ENCODE results near the gene HOXB3.

- TF ChIP-seq CTCF (IDR thresholded peaks at IDR 0.05) (no peak), POLR2AphosphoS5 (IDR thresholded peaks at IDR 0.05) (no peak), POLR2A (IDR thresholded peaks at IDR 0.05) (no peak), EP300 (IDR thresholded peaks at IDR 0.05; ENCODE audit: low read depth) (no peak)
These were observed 19.0 kb upstream of the HOXB3 start for GRCh38 chr17:48609033-48609432.

Data from transverse colon (tissue), 4 donors.